Epithelial cell of esophagus (primary cell): Measurements from ENCODE around the gene CALY.

Experiments used
- DNase-seq: peaks from one replicate; pipeline ENCODE4 v3.0.0; 2010; ENCODE audit warnings: low read depth
- H3K4me3 ChIP-seq: 2 replicates; pipeline ENCODE4 v1.5.1; 2011; ENCODE audit warnings: mild to moderate bottlenecking, low read length, control low read depth
- CTCF ChIP-seq: IDR thresholded peaks from 2 replicates; pipeline ENCODE4 v1.5.1; 2011; ENCODE audit warnings: low read depth, mild to moderate bottlenecking, low read length, control low read depth, inconsistent platforms; ENCODE audit not compliant: insufficient read depth; ENCODE audit errors: missing control alignments

CALY gene

GRCh38 chr10:133292919-133293809 is 43.5 kb downstream of the CALY start:
- DNase-seq: peak; percentile 75
- H3K4me3 ChIP-seq: no peak overlapping the region
- no peak for TF ChIP-seq CTCF

- DNase-seq: no peak
- H3K4me3 ChIP-seq: no peak overlapping the region
- no peak for TF ChIP-seq CTCF
Observed at GRCh38 chr10:133289761-133290160, 46.9 kb downstream of the CALY start.

- H3K4me3 ChIP-seq: no peak overlapping the region
- DNase-seq: no peak
- TF ChIP-seq CTCF: no peak
Observed at GRCh38 chr10:133287832-133288500, 48.7 kb downstream of the CALY start.

- no peak overlapping the region for H3K4me3 ChIP-seq
- DNase-seq: no peak
- TF ChIP-seq CTCF: no peak
Observed at GRCh38 chr10:133286366-133286765, 50.3 kb downstream of the CALY start.

- no peak for DNase-seq
- TF ChIP-seq CTCF: no peak
Observed at GRCh38 chr10:133285217-133285616, 51.5 kb downstream of the CALY start.

GRCh38 chr10:133283931-133284330 is 52.8 kb downstream of the CALY start:
- no peak for TF ChIP-seq CTCF
- DNase-seq: no peak
- H3K4me3 ChIP-seq: no peak overlapping the region

More at GRCh38 chr10:133285217-133285616, 51.5 kb downstream of the CALY start:
- no peak overlapping the region for H3K4me3 ChIP-seq
